Calu3 (cell line): Measurements from ENCODE around the gene CALD1. TPM values are rescaled to one million over a fixed set of nuclear protein-coding genes. Genes with fewer than 3 reads are reported as not detected.

ENCODE experiments used
- BruUV-seq: library from RNA; stranded (reverse); fragments of 400-500 nt; replicated peaks from 2 replicates; lab custom pipeline; 2021; lab: Mats Ljungman, UMichigan
- CTCF ChIA-PET: fragments of 300-600 bp; sonication (Branson Sonifier 250); formaldehyde crosslinking; loops from one replicate; lab custom pipeline; 2022; ENCODE audit warnings: antibody characterized with exemption; lab: Charles Lee
- DNase-seq: peaks from one replicate; pipeline ENCODE4 v3.0.0; 2022
- H3K27ac Mint-ChIP-seq: one replicate; pipeline ENCODE4 v1.8.0; 2022; ENCODE audit warnings: mixed read lengths; ENCODE audit not compliant: unreplicated experiment
- H3K27me3 Mint-ChIP-seq: one replicate; pipeline ENCODE4 v1.8.0; 2022; ENCODE audit warnings: mixed read lengths; ENCODE audit not compliant: unreplicated experiment
- H3K36me3 Mint-ChIP-seq: one replicate; pipeline ENCODE4 v1.8.0; 2022; ENCODE audit warnings: mild to moderate bottlenecking, moderate library complexity, mixed read lengths; ENCODE audit not compliant: insufficient read depth, unreplicated experiment
- H3K4me1 Mint-ChIP-seq: one replicate; pipeline ENCODE4 v1.8.0; 2022; ENCODE audit warnings: mild to moderate bottlenecking, low read depth, mixed read lengths; ENCODE audit not compliant: unreplicated experiment
- H3K4me3 Mint-ChIP-seq: one replicate; pipeline ENCODE4 v1.8.0; 2022; ENCODE audit warnings: mild to moderate bottlenecking, low read depth, moderate library complexity, mixed read lengths; ENCODE audit not compliant: unreplicated experiment
- H3K9me3 Mint-ChIP-seq: one replicate; pipeline ENCODE4 v1.8.0; 2022; ENCODE audit warnings: low read depth, mixed read lengths; ENCODE audit not compliant: unreplicated experiment
- CTCF ChIP-seq: fragments of 200-600 bp; IDR thresholded peaks from one replicate; pipeline ENCODE4 v1.8.0; 2022; ENCODE audit warnings: antibody characterized with exemption; ENCODE audit not compliant: unreplicated experiment
- intact Hi-C: fragments of 100-400 bp; cut with micrococcal nuclease; formaldehyde crosslinking; loops from one replicate; pipeline ENCODE4 v1.10.0; 2022; ENCODE audit not compliant: unreplicated experiment
- total RNA-seq: library from RNA; stranded (reverse); gene quantifications from 2 replicates; pipeline ENCODE4 v1.2.3, GENCODE V29; 2022

The CALD1 gene
- total RNA-seq, 1 experiment from 2014 or later, result 9.3 TPM

- H3K4me1 Mint-ChIP-seq, result peaks cover 33% of the 10 kb centered on the region
- CTCF ChIA-PET, result interaction anchor here (0.5 to 0.6 kb wide), 2 partner anchors 41 to 879 kb away, joined by 3 read pairs; no protein-coding TSS in a partner anchor
- H3K9me3 Mint-ChIP-seq, result no peaks in the 10 kb centered on the region
- DNase-seq, result no peak
- no TSS peak for BruUV-seq
- no peak overlapping the region for H3K4me3 Mint-ChIP-seq
- intact Hi-C loops, result loop anchor here (5.0 kb wide), 1 partner anchor 56 kb away; no protein-coding TSS in a partner anchor
- no peaks in the 10 kb centered on the region for H3K27me3 Mint-ChIP-seq
- TF ChIP-seq CTCF, result no peak
- H3K36me3 Mint-ChIP-seq, result no peaks in the 10 kb centered on the region
- peak overlapping the region; percentile 60 for H3K27ac Mint-ChIP-seq
These were observed 107.1 kb downstream of the CALD1 start for GRCh38 chr7:134886353-134887057.

DNA sequence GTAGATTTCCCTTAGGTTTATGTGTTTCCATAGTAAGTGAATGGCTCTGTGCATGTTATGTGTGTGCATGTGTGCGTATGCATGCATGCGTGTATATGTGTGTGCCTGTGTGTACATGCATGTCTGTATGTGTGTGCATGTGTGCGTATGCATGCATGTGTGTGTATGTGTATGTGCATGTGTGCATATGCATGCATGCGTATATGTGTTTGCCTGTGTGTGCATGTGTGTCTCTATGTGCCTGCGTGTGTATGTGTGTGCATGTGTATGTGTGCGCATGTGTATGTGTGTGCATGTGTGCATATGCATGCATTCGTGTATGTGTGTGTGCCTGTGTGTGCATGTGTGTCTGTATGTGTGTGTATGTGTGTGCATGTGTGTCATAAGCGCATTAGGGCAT is 108.1 kb downstream of the CALD1 start:
- Mint-ChIP-seq H3K27me3 (no peaks in the 10 kb centered on the region), H3K9me3 (no peaks in the 10 kb centered on the region), H3K4me1 (peaks cover 28% of the 10 kb centered on the region), H3K4me3 (no peak overlapping the region), H3K27ac (no peak overlapping the region), H3K36me3 (no peaks in the 10 kb centered on the region)
- no TSS peak for BruUV-seq
- no peak for DNase-seq
- no peak for TF ChIP-seq CTCF
- CTCF ChIA-PET, result no interaction called here
- intact Hi-C loops, result loop anchor here (5.0 kb wide), 1 partner anchor 55 kb away; no protein-coding TSS in a partner anchor

- CTCF ChIA-PET, result no interaction called here
- intact Hi-C loops, result loop anchor here (5.0 kb wide), 1 partner anchor 54 kb away; no protein-coding TSS in a partner anchor
- Mint-ChIP-seq H3K4me3 (no peak overlapping the region), H3K4me1 (peaks cover 27% of the 10 kb centered on the region), H3K36me3 (no peaks in the 10 kb centered on the region), H3K27ac (no peak overlapping the region), H3K27me3 (no peaks in the 10 kb centered on the region), H3K9me3 (no peaks in the 10 kb centered on the region)
- no TSS peak for BruUV-seq
- TF ChIP-seq CTCF, result no peak
- DNase-seq, result no peak
These were observed 108.8 kb downstream of the CALD1 start for GRCh38 chr7:134888141-134888740.

- Mint-ChIP-seq H3K4me3 (peak overlapping the region; percentile 62), H3K4me1 (peaks cover 33% of the 10 kb centered on the region), H3K9me3 (no peaks in the 10 kb centered on the region), H3K27ac (no peak overlapping the region), H3K36me3 (no peaks in the 10 kb centered on the region), H3K27me3 (no peaks in the 10 kb centered on the region)
- TF ChIP-seq CTCF, result no peak
- intact Hi-C loops, result no loop called here
- no TSS peak for BruUV-seq
- no peak for DNase-seq
- CTCF ChIA-PET, result no interaction called here
These were observed 111.1 kb downstream of the CALD1 start for GRCh38 chr7:134890246-134891240.
